ENCODE results near the gene SP100. TPM values are rescaled to one million over a fixed set of nuclear protein-coding genes. Genes with fewer than 3 reads are reported as not detected.

SP100 gene
- 28.2 to 36.6 TPM (median 30.6 TPM) in 5 replicates for total RNA-seq (2022; extraction: Qiagen RNA extraction; ENCODE audit: low read depth)

GRCh38 chr2:230416061-230416721 is at the start of gene SP100:
TSS of gene SP100 (plus strand) at chr2:230416201. CDS start at chr2:230416297, 96 bp downstream.

Other genes starting within 250 kb of the SP100 start
- gene SP110, start 196.2 kb upstream of the SP100 start, total RNA-seq (2022; extraction: Qiagen RNA extraction; ENCODE audit: low read depth): 5.6 to 7.2 TPM (median 6.8 TPM) in 5 replicates
- 0.16 to 0.24 TPM (median 0.19 TPM) in 4 of 5 replicates, not detected in the other for gene SP140, start 190.5 kb upstream of the SP100 start, total RNA-seq (2022; extraction: Qiagen RNA extraction; ENCODE audit: low read depth)
- gene SP140L, start 89.0 kb upstream of the SP100 start, total RNA-seq (2022; extraction: Qiagen RNA extraction; ENCODE audit: low read depth): 3.5 to 4.6 TPM (median 4.1 TPM) in 5 replicates